ENCODE results near the gene ARL13B.

DNA sequence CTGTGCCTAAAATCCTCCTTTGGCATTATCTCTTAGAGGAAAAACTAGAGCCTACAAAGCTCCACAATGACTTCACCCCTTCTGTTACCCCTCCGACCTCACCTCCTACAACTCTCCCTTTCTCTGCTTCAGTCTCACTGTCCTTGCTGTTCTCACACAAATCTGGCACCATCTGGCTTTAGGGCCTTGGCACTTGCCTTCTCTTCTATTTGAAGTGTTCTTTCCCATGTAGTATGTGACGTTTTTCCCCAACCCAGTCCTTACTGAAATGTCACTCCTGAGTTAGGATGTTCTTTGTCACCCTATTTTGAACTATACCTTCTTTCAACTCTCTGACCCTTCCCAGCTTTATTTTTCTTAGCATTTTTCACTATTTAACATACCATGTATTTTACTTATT, 39.7 kb downstream of the ARL13B start:
- TF ChIP-seq, protein P1, sequence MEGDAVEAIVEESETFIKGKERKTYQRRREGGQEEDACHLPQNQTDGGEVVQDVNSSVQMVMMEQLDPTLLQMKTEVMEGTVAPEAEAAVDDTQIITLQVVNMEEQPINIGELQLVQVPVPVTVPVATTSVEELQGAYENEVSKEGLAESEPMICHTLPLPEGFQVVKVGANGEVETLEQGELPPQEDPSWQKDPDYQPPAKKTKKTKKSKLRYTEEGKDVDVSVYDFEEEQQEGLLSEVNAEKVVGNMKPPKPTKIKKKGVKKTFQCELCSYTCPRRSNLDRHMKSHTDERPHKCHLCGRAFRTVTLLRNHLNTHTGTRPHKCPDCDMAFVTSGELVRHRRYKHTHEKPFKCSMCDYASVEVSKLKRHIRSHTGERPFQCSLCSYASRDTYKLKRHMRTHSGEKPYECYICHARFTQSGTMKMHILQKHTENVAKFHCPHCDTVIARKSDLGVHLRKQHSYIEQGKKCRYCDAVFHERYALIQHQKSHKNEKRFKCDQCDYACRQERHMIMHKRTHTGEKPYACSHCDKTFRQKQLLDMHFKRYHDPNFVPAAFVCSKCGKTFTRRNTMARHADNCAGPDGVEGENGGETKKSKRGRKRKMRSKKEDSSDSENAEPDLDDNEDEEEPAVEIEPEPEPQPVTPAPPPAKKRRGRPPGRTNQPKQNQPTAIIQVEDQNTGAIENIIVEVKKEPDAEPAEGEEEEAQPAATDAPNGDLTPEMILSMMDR (IDR thresholded peaks at IDR 0.05), result no peak
- TF ChIP-seq POLR2A (IDR thresholded peaks at IDR 0.05), result no peak

Data from ovary (tissue), 3 donors.